GM06990 (cell line): ENCODE data around the gene PLPP2.

Experiments used
- DNase-seq: peaks from one replicate; pipeline ENCODE4 v3.0.0-alpha.2; 2011; ENCODE audit not compliant: insufficient read length; ENCODE audit errors: extremely low read depth
- H3K27me3 ChIP-seq: replicated peaks from 2 replicates; pipeline ENCODE4 v1.6.0; 2011; ENCODE audit warnings: low read length; ENCODE audit not compliant: control insufficient read depth, insufficient read depth
- H3K36me3 ChIP-seq: 2 replicates; pipeline ENCODE4 v1.5.1; 2011; ENCODE audit warnings: low read length; ENCODE audit not compliant: control insufficient read depth, insufficient read depth
- H3K4me3 ChIP-seq: replicated peaks from 2 replicates; pipeline ENCODE4 v1.5.1; 2011; ENCODE audit warnings: low read depth, mild to moderate bottlenecking, control low read depth, low read length
- TF ChIP-seq, protein P1 (sequence below): IDR thresholded peaks from 2 replicates; pipeline ENCODE4 v1.5.1; 2011; ENCODE audit warnings: low read length, control low read depth, mild to moderate bottlenecking, inconsistent platforms; ENCODE audit not compliant: insufficient read depth, poor library complexity, severe bottlenecking

The PLPP2 gene

DNA sequence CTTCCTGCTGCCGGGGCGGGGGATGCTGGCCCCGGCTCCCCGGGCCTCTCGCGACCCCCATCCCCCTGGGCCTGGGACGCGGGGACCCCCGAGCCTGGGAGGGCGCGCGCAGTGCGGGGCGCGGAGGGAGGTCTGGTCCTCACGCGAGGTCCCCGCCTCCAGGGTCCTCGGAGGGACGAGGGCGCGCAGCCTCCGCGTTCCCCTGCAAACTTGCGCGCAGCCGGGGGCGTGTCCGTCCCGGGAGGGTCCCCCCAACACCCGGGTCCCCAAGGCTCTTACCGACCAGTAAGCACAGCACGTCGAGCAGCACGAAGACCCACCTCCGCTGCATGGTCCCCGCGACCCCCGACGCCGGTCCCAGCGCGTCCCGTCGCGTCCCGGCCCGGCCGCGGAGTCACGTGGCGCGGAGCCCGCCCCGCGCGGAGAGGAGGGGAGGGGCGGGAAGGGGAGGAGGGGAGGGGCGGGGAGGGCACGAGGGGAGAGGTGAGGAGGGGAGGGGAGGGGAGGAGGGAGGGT, at the start of gene PLPP2:
Gene PLPP2 (minus strand): TSS at position 398 of the 516 bp plus-strand sequence. CDS start 67 bp downstream, at position 331.
- DNase-seq: no peak
- TF ChIP-seq, protein P1, sequence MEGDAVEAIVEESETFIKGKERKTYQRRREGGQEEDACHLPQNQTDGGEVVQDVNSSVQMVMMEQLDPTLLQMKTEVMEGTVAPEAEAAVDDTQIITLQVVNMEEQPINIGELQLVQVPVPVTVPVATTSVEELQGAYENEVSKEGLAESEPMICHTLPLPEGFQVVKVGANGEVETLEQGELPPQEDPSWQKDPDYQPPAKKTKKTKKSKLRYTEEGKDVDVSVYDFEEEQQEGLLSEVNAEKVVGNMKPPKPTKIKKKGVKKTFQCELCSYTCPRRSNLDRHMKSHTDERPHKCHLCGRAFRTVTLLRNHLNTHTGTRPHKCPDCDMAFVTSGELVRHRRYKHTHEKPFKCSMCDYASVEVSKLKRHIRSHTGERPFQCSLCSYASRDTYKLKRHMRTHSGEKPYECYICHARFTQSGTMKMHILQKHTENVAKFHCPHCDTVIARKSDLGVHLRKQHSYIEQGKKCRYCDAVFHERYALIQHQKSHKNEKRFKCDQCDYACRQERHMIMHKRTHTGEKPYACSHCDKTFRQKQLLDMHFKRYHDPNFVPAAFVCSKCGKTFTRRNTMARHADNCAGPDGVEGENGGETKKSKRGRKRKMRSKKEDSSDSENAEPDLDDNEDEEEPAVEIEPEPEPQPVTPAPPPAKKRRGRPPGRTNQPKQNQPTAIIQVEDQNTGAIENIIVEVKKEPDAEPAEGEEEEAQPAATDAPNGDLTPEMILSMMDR: no peak
- Histone ChIP-seq H3K4me3 (no peak within 1 kb of the TSS), H3K27me3 (no peaks in the 10 kb centered on the region; the same call in 1 of the 2 replicates), H3K36me3 (no peaks in the 10 kb centered on the region)

DNA sequence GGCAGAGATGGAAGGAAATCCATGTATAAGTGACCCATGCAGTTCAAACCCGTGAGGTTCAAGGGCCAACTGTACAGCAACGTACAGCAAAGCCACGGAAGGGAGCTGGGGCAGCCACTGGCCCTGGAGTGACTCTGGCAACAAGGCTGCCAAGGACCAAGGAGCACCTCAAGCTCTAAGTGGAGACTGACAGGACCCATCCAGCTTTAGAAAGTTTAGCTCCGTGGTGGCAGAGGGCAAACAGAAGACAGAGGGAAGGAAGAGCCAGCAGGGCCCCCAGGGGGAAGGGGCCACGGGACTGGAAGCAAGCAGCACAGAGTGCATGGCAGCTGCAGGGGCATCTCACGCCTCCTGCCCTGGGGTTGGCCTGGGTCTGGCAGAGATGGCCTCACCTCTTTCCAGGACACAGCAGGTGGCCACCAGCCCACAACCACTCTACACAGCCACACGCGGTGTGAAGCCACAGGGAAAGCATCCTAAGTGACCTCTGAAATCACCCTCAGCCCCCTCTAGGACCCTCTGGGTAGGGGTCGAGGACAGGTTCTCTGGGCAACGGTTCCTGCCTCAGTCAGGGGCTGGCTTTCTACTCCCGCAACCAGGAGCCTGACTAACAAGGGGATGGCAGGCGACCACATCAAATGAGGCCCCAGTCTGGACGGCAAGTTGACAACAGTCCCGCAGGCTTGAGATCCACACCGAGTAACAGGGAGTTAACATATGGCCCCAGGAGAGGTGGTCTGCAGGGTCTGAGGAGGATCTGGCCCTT, 49.6 kb upstream of the PLPP2 start:
- Histone ChIP-seq H3K4me3 (no peak overlapping the region), H3K36me3 (no peaks in the 10 kb centered on the region; the same call in 1 of the 2 replicates), H3K27me3 (no peaks in the 10 kb centered on the region)
- TF ChIP-seq, protein P1: no peak
- DNase-seq: no peak

DNA sequence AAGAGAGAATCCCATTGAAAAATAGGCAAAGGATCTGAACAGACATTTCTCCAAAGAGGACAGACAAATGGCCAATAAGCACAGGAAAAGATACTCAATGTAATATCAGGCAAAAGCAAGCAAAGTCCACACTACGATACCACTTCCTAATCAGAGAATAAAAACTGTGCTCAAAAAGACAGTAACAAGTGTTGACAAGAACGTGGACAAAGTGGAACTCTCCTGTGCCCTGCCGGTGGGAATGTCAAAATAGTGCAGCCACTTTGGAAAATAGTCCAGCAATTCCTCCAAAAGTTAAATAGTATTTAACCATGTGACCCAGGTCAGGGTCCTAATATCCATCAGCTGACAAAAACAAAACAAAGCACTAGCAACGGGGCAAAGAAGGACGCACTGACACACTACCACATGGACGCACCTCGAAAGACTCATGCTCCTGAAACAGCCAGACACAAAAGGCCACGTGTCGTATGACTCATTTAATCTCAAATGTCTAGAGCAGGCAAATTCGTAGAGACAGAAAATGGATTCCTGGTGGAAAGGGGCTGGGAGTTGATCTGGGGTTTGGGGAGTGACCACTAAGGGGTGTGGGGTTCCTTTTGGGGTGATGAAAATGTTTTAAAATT, 48.2 kb upstream of the PLPP2 start:
- TF ChIP-seq, protein P1: no peak
- no peak for DNase-seq
- Histone ChIP-seq H3K27me3 (no peaks in the 10 kb centered on the region), H3K4me3 (no peak overlapping the region), H3K36me3 (peaks cover 3% of the 10 kb centered on the region)

DNA sequence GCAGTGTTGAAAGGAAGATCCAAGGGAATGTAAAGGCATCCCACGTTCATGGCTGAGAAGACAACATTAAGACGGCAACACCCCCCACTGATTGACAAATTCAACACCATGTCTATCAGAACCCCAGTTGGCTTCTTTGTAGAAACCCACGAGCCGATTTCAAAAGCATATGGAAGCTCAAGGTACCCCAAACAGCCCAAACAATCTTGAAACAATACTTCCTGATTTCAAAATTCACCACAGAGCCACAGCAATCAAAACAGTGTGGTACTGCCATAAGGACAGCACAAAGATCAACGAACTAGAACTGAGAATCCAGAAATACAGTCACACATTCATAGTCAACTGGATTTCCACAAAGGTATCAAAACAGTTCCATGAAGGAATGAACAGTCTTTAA, 47.2 kb upstream of the PLPP2 start:
- no peaks in the 10 kb centered on the region for H3K27me3 ChIP-seq
- peaks cover 3% of the 10 kb centered on the region for H3K36me3 ChIP-seq
- no peak for DNase-seq
- H3K4me3 ChIP-seq: no peak overlapping the region
- TF ChIP-seq, protein P1: no peak

DNA sequence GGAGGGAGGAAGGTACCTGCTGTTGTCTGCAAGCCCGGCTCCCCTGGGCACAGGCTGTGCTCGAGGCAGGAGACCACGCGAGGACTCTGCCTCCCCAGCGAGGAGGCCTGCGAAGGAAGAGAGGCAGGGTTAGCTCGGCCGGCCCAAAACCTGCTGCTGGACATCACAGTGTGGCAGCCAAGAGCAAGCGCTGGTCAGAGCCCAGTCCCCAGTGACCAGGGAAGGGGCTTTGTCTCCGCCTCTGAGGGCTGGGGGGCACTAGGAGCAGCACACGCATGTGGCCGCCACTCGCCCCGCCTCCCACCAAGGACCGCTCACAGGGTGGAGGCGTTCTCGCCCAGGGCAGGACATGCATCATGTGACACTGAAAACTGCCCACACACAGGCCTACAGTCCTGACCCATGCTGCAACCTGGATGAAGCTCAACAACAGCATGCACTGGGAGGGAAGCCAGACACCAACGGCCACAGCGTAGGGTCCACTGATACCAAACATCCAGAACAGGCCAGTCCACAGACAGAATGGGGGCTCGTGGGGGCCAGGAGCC, 44.9 kb upstream of the PLPP2 start:
- H3K4me3 ChIP-seq: no peak overlapping the region
- peaks cover 3% of the 10 kb centered on the region for H3K36me3 ChIP-seq
- TF ChIP-seq, protein P1: no peak
- DNase-seq: no peak
- H3K27me3 ChIP-seq: no peaks in the 10 kb centered on the region
